Fibroblast of lung (primary cell): Measurements from ENCODE around the gene RAD52. TPM values are rescaled to one million over a fixed set of nuclear protein-coding genes. Genes with fewer than 3 reads are reported as not detected.
A peak's percentile ranks its signal among the peaks of the same experiment; 100 is the strongest.

Experiments
- DNase-seq, 2 donors: peaks; one replicate each; pipeline versions ENCODE4 v3.0.0 to v3.0.0-alpha.2; 2010; ENCODE audit warnings: low read depth in 2 of 2
- H2AFZ ChIP-seq: 2 replicates; pipeline ENCODE4 v1.5.1; 2012; ENCODE audit warnings: low read length, control low read depth, inconsistent platforms
- H3K27ac ChIP-seq: 2 replicates; pipeline ENCODE4 v1.5.1; 2011; ENCODE audit warnings: low read length, control low read depth; ENCODE audit not compliant: insufficient read depth
- H3K27me3 ChIP-seq: 2 replicates; pipeline ENCODE4 v1.5.1; 2011; ENCODE audit warnings: mild to moderate bottlenecking, low read length; ENCODE audit not compliant: control insufficient read depth, insufficient read depth
- H3K36me3 ChIP-seq: 2 replicates; pipeline ENCODE4 v1.5.1; 2011; ENCODE audit warnings: low read length; ENCODE audit not compliant: control insufficient read depth, insufficient read depth
- H3K4me1 ChIP-seq: 2 replicates; pipeline ENCODE4 v1.5.1; 2011; ENCODE audit warnings: low read length; ENCODE audit not compliant: control insufficient read depth, insufficient read depth; ENCODE audit errors: extremely low read depth
- H3K4me2 ChIP-seq: 2 replicates; pipeline ENCODE4 v1.5.1; 2011; ENCODE audit warnings: low read length, control low read depth; ENCODE audit not compliant: insufficient read depth; ENCODE audit errors: extremely low read depth
- H3K4me3 ChIP-seq, 4 experiments: fragments of 200-600 bp in 1 of 4; sonication (generic) in 1 of 4; replicated peaks in 1 of 4; 2 replicates each; pipeline ENCODE4 v1.5.1; 2011 to 2016; ENCODE audit warnings: low read length in 4 of 4, low read depth in 3 of 4, mild to moderate bottlenecking in 3 of 4, control low read depth in 2 of 4, inconsistent platforms in 1 of 4, mixed read lengths in 1 of 4; ENCODE audit not compliant: insufficient read depth in 1 of 4; ENCODE audit errors: control extremely low read depth in 1 of 4
- H3K79me2 ChIP-seq: 2 replicates; pipeline ENCODE4 v1.5.1; 2012; ENCODE audit warnings: mild to moderate bottlenecking, low read length, inconsistent platforms; ENCODE audit not compliant: control insufficient read depth, insufficient read depth
- H3K9ac ChIP-seq: 2 replicates; pipeline ENCODE4 v1.5.1; 2011; ENCODE audit warnings: mild to moderate bottlenecking, low read length, control low read depth; ENCODE audit not compliant: insufficient read depth
- H3K9me3 ChIP-seq: 2 replicates; pipeline ENCODE4 v1.5.1; 2012; ENCODE audit warnings: low read depth, low read length; ENCODE audit not compliant: control insufficient read depth, insufficient read depth
- H4K20me1 ChIP-seq: 2 replicates; pipeline ENCODE4 v1.5.1; 2011; ENCODE audit warnings: low read length; ENCODE audit not compliant: control insufficient read depth, insufficient read depth; ENCODE audit errors: extremely low read depth
- CTCF ChIP-seq, 2 donors: IDR thresholded peaks in 1 of 2; conservative IDR thresholded peaks in 1 of 2; 1 replicate in 1 of 2; 2 replicates in 1 of 2; pipeline ENCODE4 v1.5.1; 2011 to 2012; ENCODE audit warnings: low read length in 2 of 2, control low read depth in 1 of 2, inconsistent platforms in 1 of 2, low read depth in 1 of 2, mild to moderate bottlenecking in 1 of 2
- EZH2 ChIP-seq: IDR thresholded peaks from 2 replicates; pipeline ENCODE4 v1.5.1; 2012; ENCODE audit warnings: low read length, control low read depth, mild to moderate bottlenecking; ENCODE audit errors: missing control alignments
- polyA plus RNA-seq, 2 donors: library from polyadenylated mRNA; depleted of rRNA in 1 of 2; stranded (reverse) in 1 of 2; unstranded in 1 of 2; fragments of >200 nt; gene quantifications; 2 replicates each; pipeline ENCODE4 v1.2.1, GENCODE V29; 2011 to 2012; ENCODE audit warnings: missing spikeins in 1 of 2
- total RNA-seq: library from RNA; depleted of rRNA; stranded (reverse); fragments of >200 nt; gene quantifications from 2 replicates; pipeline ENCODE4 v1.2.1, GENCODE V29; 2014

Gene RAD52
- total and polyA plus RNA-seq, 2 donors (not counting 1 experiment from before 2014, with no cell fraction given), result 7.3 to 19.2 TPM

- Histone ChIP-seq H3K4me2 (no peak overlapping the region), H3K79me2 (no peaks in the 10 kb centered on the region), H3K4me1 (peaks cover under 1% of the 10 kb centered on the region)
Measured at GRCh38 chr12:958588-959123, 9.2 kb upstream of the RAD52 start.

DNA sequence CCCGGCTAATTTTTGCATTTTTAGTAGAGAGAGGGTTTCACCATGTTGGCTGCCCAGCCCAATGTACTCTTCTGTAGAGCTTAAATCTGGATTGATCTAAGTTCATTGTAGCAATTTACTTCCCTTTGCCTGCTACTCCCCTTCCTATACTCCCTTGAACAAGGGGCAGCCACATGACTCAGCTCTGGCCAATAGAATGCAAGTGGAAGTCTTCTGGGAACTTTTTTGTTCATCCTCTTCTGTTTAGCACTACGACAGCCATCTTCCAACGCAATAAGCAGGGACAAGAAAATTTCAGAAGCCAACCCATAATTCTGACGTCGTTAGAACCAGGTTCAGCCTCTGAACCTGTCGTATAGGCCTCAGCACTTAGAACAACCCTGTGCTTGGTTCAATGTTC lies 6.4 kb upstream of the RAD52 start:
- H2AFZ ChIP-seq, result no peak overlapping the region
- no peaks in the 10 kb centered on the region for H3K9me3 ChIP-seq
- no peak overlapping the region for H3K4me2 ChIP-seq
- H3K36me3 ChIP-seq, result no peaks in the 10 kb centered on the region
- no peak overlapping the region for H3K4me3 ChIP-seq
- no peak overlapping the region for H3K9ac ChIP-seq
- H4K20me1 ChIP-seq, result no peaks in the 10 kb centered on the region
- TF ChIP-seq CTCF (conservative IDR thresholded peaks at IDR 0.05 in 1 of 2, IDR thresholded peaks at IDR 0.05 in 1 of 2; ENCODE audit: low read depth in 1 of 2, low read length in 2 of 2) (no peak), EZH2 (no peak)
- H3K4me1 ChIP-seq, result peaks cover 3% of the 10 kb centered on the region
- no peak for DNase-seq
- H3K27me3 ChIP-seq, result no peaks in the 10 kb centered on the region
- H3K79me2 ChIP-seq, result no peaks in the 10 kb centered on the region
- H3K27ac ChIP-seq, result no peak overlapping the region

More at GRCh38 chr12:958588-959123, 9.2 kb upstream of the RAD52 start:
- H3K36me3 ChIP-seq, result no peaks in the 10 kb centered on the region
- H4K20me1 ChIP-seq, result no peaks in the 10 kb centered on the region
- H3K27me3 ChIP-seq, result no peaks in the 10 kb centered on the region
- no peak overlapping the region for H3K4me3 ChIP-seq
- no peak overlapping the region for H3K27ac ChIP-seq
- DNase-seq, result peak in 1 of 2 donors; percentile 31
- no peak overlapping the region for H3K9ac ChIP-seq
- TF ChIP-seq EZH2, result no peak
- no peak for TF ChIP-seq CTCF (conservative IDR thresholded peaks at IDR 0.05 in 1 of 2, IDR thresholded peaks at IDR 0.05 in 1 of 2; ENCODE audit: low read depth in 1 of 2, low read length in 2 of 2)
- H3K9me3 ChIP-seq, result no peaks in the 10 kb centered on the region
- no peak overlapping the region for H2AFZ ChIP-seq

DNA sequence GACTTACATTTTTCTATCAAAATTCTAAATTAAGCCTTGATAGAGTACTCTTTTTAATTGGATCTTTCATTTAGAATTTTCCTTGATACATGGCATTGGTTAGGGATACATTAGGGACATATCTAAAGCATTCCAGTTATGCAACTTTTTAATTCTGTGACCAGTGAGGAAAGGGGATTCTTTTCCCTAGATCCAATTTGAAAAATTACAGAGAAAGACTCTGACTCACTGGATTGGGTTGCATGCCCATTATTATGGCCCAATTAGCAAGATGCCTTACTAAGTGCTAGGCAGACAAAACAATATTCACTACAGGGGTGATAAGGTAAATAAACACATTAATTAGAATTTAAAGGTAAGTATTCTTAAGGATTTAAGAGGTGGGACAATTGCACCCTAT lies 5.2 kb upstream of the RAD52 start:
- no peak for TF ChIP-seq EZH2
- TF ChIP-seq CTCF (conservative IDR thresholded peaks at IDR 0.05 in 1 of 2, IDR thresholded peaks at IDR 0.05 in 1 of 2; ENCODE audit: low read depth in 1 of 2, low read length in 2 of 2), result no peak
- Histone ChIP-seq H3K9me3 (no peaks in the 10 kb centered on the region), H3K4me2 (no peak overlapping the region), H3K4me1 (peaks cover 5% of the 10 kb centered on the region), H3K36me3 (no peaks in the 10 kb centered on the region), H2AFZ (no peak overlapping the region), H3K27ac (no peak overlapping the region), H4K20me1 (no peaks in the 10 kb centered on the region), H3K4me3 (no peak overlapping the region), H3K27me3 (no peaks in the 10 kb centered on the region), H3K79me2 (no peaks in the 10 kb centered on the region), H3K9ac (no peak overlapping the region)
- DNase-seq, result peak in 1 of 2 donors; percentile 28
